ENCODE measurements around the gene PRMT5. TPM values are rescaled to one million over a fixed set of nuclear protein-coding genes. Genes with fewer than 3 reads are reported as not detected.
A peak's percentile ranks its signal among the peaks of the same experiment; 100 is the strongest.

The PRMT5 gene
- total and polyA plus RNA-seq, 4 donors, result 27.7 to 36.5 (median 34.1) TPM

GRCh38 chr14:22870811-22871223 is 58.4 kb downstream of the PRMT5 start:
- Histone ChIP-seq H3K9me3 (ENCODE audit: control insufficient read depth, low read length) (no peaks in the 10 kb centered on the region), H3K27me3 (ENCODE audit: control insufficient read depth in 1 of 2, insufficient read depth in 2 of 2, low read length in 1 of 2) (no peaks in the 10 kb centered on the region), H3K36me3 (ENCODE audit: control insufficient read depth in 1 of 2, insufficient read depth in 2 of 2, low read length in 1 of 2) (peaks cover 3 to 12% of the 10 kb centered on the region in 2 donors), H3K4me3 (ENCODE audit: low read length in 2 of 2) (peak overlapping the region; percentile 50 to 79), H3K27ac (ENCODE audit: low read depth in 1 of 2, low read length in 2 of 2) (peak overlapping the region; percentile 81 to 94), H3K4me1 (ENCODE audit: control insufficient read depth in 1 of 2, insufficient read depth in 2 of 2, low read length in 2 of 2) (no peaks in the 10 kb centered on the region)
- no peak for DNase-seq
- peak; percentile 29 for ATAC-seq (ENCODE audit: low FRiP score)
- WGBS, 2 donors, result 3% methylated on average over 1 of the region's 1 CpG
- intact Hi-C loops (cut with DNase I), result no loop called here

Other genes with a start within 250 kb of the PRMT5 start
- gene OXA1L, start 162.7 kb downstream of the PRMT5 start, total RNA-seq, result 10 to 100 TPM; 60.0 to 74.8 TPM
- gene OXA1L, start 162.7 kb downstream of the PRMT5 start, polyA plus RNA-seq, result 100 to 1,000 TPM in 1 of 2 donors, 10 to 100 TPM in 1; 69.4 to 123 TPM
- gene SLC7A7, start 113.9 kb downstream of the PRMT5 start, total RNA-seq, result 10 to 100 TPM; 16.7 TPM
- 10 to 100 TPM; 15.4 to 44.2 TPM for gene SLC7A7, start 113.9 kb downstream of the PRMT5 start, polyA plus RNA-seq
- 10 to 100 TPM; 37.2 to 49.1 TPM for gene MRPL52, start 99.5 kb downstream of the PRMT5 start, total RNA-seq
- 10 to 100 TPM; 47.3 to 56.0 TPM for gene MRPL52, start 99.5 kb downstream of the PRMT5 start, polyA plus RNA-seq
- 100 to 1,000 TPM; 206 to 250 TPM for gene MMP14, start 92.8 kb downstream of the PRMT5 start, total RNA-seq
- gene MMP14, start 92.8 kb downstream of the PRMT5 start, polyA plus RNA-seq, result 10 to 100 TPM; 29.8 to 99.2 TPM
- gene LRP10, start 57.6 kb downstream of the PRMT5 start, total RNA-seq, result 100 to 1,000 TPM; 161 to 187 TPM
- gene LRP10, start 57.6 kb downstream of the PRMT5 start, polyA plus RNA-seq, result 100 to 1,000 TPM in 1 of 2 donors, 10 to 100 TPM in 1; 53.0 to 134 TPM
- gene REM2, start 46.2 kb downstream of the PRMT5 start, total RNA-seq, result under 1 TPM; 0.36 to 0.75 TPM
- under 1 TPM in 1 of 2 donors, not detected in 1; 0.92 TPM for gene REM2, start 46.2 kb downstream of the PRMT5 start, polyA plus RNA-seq
- gene RBM23, start 10.2 kb downstream of the PRMT5 start, total RNA-seq, result 10 to 100 TPM; 65.4 to 72.6 TPM
- 10 to 100 TPM; 19.9 to 54.3 TPM for gene RBM23, start 10.2 kb downstream of the PRMT5 start, polyA plus RNA-seq
- 10 to 100 TPM; 19.7 to 33.9 TPM for gene HAUS4, start 27.7 kb upstream of the PRMT5 start, total RNA-seq
- gene HAUS4, start 27.7 kb upstream of the PRMT5 start, polyA plus RNA-seq, result 10 to 100 TPM; 39.5 to 62.7 TPM
- gene AJUBA, start 53.2 kb upstream of the PRMT5 start, total RNA-seq, result 10 to 100 TPM; 12.9 to 16.2 TPM
- gene AJUBA, start 53.2 kb upstream of the PRMT5 start, polyA plus RNA-seq, result 1 to 10 TPM; 2.2 to 3.8 TPM
- gene C14orf93, start 80.8 kb upstream of the PRMT5 start, total RNA-seq, result 1 to 10 TPM; 5.5 to 8.6 TPM
- gene C14orf93, start 80.8 kb upstream of the PRMT5 start, polyA plus RNA-seq, result 10 to 100 TPM in 1 of 2 donors, 1 to 10 TPM in 1; 8.8 to 11.0 TPM
- gene PSMB5, start 105.5 kb upstream of the PRMT5 start, total RNA-seq, result 10 to 100 TPM; 67.7 to 68.4 TPM
- gene PSMB5, start 105.5 kb upstream of the PRMT5 start, polyA plus RNA-seq, result 100 to 1,000 TPM; 103 to 116 TPM
- gene PSMB11, start 112.8 kb upstream of the PRMT5 start, total RNA-seq, result not detected
- not detected for gene PSMB11, start 112.8 kb upstream of the PRMT5 start, polyA plus RNA-seq
- gene CDH24, start 128.1 kb upstream of the PRMT5 start, total RNA-seq, result 10 to 100 TPM in 1 of 2 donors, 1 to 10 TPM in 1; 3.4 to 11.4 TPM
- 1 to 10 TPM in 1 of 2 donors, not detected in 1; 4.1 TPM for gene CDH24, start 128.1 kb upstream of the PRMT5 start, polyA plus RNA-seq
- 100 to 1,000 TPM; 134 to 183 TPM for gene ACIN1, start 165.8 kb upstream of the PRMT5 start, total RNA-seq
- gene ACIN1, start 165.8 kb upstream of the PRMT5 start, polyA plus RNA-seq, result 100 to 1,000 TPM in 1 of 2 donors, 10 to 100 TPM in 1; 34.1 to 147 TPM
- 10 to 100 TPM; 37.6 to 41.4 TPM for gene C14orf119, start 166.1 kb upstream of the PRMT5 start, total RNA-seq
- gene C14orf119, start 166.1 kb upstream of the PRMT5 start, polyA plus RNA-seq, result 10 to 100 TPM; 27.8 to 32.2 TPM
- under 1 TPM in 1 of 2 donors, not detected in 1; 0.18 TPM for gene CIROP, start 175.6 kb upstream of the PRMT5 start, total RNA-seq
- gene CIROP, start 175.6 kb upstream of the PRMT5 start, polyA plus RNA-seq, result not detected
- gene CEBPE, start 189.9 kb upstream of the PRMT5 start, total RNA-seq, result under 1 TPM; 0.29 to 0.33 TPM
- under 1 TPM in 1 of 2 donors, not detected in 1; 0.13 TPM for gene CEBPE, start 189.9 kb upstream of the PRMT5 start, polyA plus RNA-seq

All from aorta (tissue), 5 donors.